Activated CD8-positive, alpha-beta T cell treated with anti-CD3 and anti-CD28 coated beads, Interleukin-2, amount 10 ng/mL, durations not matched to agents 7 days and 5 days (primary cell): ENCODE results near the gene COPB2. TPM values are rescaled to one million over a fixed set of nuclear protein-coding genes. Genes with fewer than 3 reads are reported as not detected.
"Not testable (repeated sequence)": the region's sequence is repeated elsewhere in the genome, so short reads cannot be mapped to it uniquely, and the experiment has no call there.

Experiments
- ATAC-seq: fragments of 150-1000 bp; cut with Tn5 transposase; one replicate; pipeline ENCODE4 v1.10.0; 2021; ENCODE audit warnings: moderate library complexity
- CTCF ChIA-PET: fragments of 350-600 bp; sonication (Branson Sonifier 250); formaldehyde crosslinking; loops from one replicate; lab custom pipeline; 2021; ENCODE audit warnings: antibody characterized with exemption; lab: Charles Lee
- POLR2A ChIA-PET: fragments of 350-600 bp; sonication (Branson Sonifier 250); formaldehyde crosslinking; loops from one replicate; lab custom pipeline; 2021; ENCODE audit warnings: antibody characterized with exemption; lab: Charles Lee
- DNase-seq: peaks from one replicate; pipeline ENCODE4 v3.0.0-alpha.2; 2020
- H3K27ac Mint-ChIP-seq: one replicate; pipeline ENCODE4 v1.8.0; 2021; ENCODE audit warnings: mild to moderate bottlenecking, mixed read lengths
- H3K27me3 Mint-ChIP-seq: one replicate; pipeline ENCODE4 v1.8.0; 2021; ENCODE audit warnings: low read depth, mixed read lengths
- H3K36me3 Mint-ChIP-seq: one replicate; pipeline ENCODE4 v1.8.0; 2021; ENCODE audit warnings: low read depth, mixed read lengths
- H3K4me1 Mint-ChIP-seq: one replicate; pipeline ENCODE4 v1.8.0; 2021; ENCODE audit warnings: low read depth, mixed read lengths
- H3K4me3 Mint-ChIP-seq: one replicate; pipeline ENCODE4 v1.8.0; 2021; ENCODE audit warnings: mild to moderate bottlenecking, mixed read lengths
- H3K9me3 Mint-ChIP-seq: one replicate; pipeline ENCODE4 v1.8.0; 2022; ENCODE audit warnings: mixed read lengths; ENCODE audit not compliant: insufficient read depth
- total RNA-seq, 2 experiments: library from RNA; stranded (reverse); gene quantifications; one replicate each; pipeline ENCODE4 v1.2.3, GENCODE V29; 2021

COPB2 gene
- total RNA-seq, 2 experiments from 2014 or later: 82.0 to 87.6 TPM

GRCh38 chr3:139416275-139416674 lies 26.8 kb upstream of the COPB2 start:
- Mint-ChIP-seq H3K27me3 (peaks cover 4% of the 10 kb centered on the region), H3K4me1 (no peaks in the 10 kb centered on the region), H3K27ac (no peak overlapping the region), H3K9me3 (peaks cover 9% of the 10 kb centered on the region), H3K36me3 (no peaks in the 10 kb centered on the region), H3K4me3 (no peak overlapping the region)
- no peak for DNase-seq
- no peak for ATAC-seq
- ChIA-PET POLR2A (no interaction called here), CTCF (interaction anchor here (1.0 to 1.3 kb wide), 2 partner anchors 8 to 11 kb away, joined by 3 to 4 read pairs; no protein-coding TSS in a partner anchor)

GRCh38 chr3:139414608-139415224 lies 25.3 kb upstream of the COPB2 start:
- no peak overlapping the region for H3K27ac Mint-ChIP-seq
- no peak for DNase-seq
- no peak overlapping the region for H3K4me3 Mint-ChIP-seq
- no peaks in the 10 kb centered on the region for H3K36me3 Mint-ChIP-seq
- CTCF ChIA-PET: no interaction called here
- peaks cover 4% of the 10 kb centered on the region for H3K27me3 Mint-ChIP-seq
- peaks cover 9% of the 10 kb centered on the region for H3K9me3 Mint-ChIP-seq
- ATAC-seq: no peak
- POLR2A ChIA-PET: no interaction called here
- H3K4me1 Mint-ChIP-seq: no peaks in the 10 kb centered on the region

- ATAC-seq, DNase-seq, POLR2A ChIA-PET, H3K27ac Mint-ChIP-seq, H3K36me3 Mint-ChIP-seq, CTCF ChIA-PET, H3K27me3 Mint-ChIP-seq, H3K4me3 Mint-ChIP-seq, H3K4me1 Mint-ChIP-seq: not testable (repeated sequence)
- H3K9me3 Mint-ChIP-seq: peaks cover 17% of the 10 kb centered on the region
Measured at GRCh38 chr3:139412891-139413290, 23.4 kb upstream of the COPB2 start.

- H3K27me3 Mint-ChIP-seq, CTCF ChIA-PET, H3K4me1 Mint-ChIP-seq, POLR2A ChIA-PET, H3K27ac Mint-ChIP-seq, H3K36me3 Mint-ChIP-seq, H3K4me3 Mint-ChIP-seq, ATAC-seq, DNase-seq: not testable (repeated sequence)
- peaks cover 15% of the 10 kb centered on the region for H3K9me3 Mint-ChIP-seq
Measured at GRCh38 chr3:139401155-139401554, 11.7 kb upstream of the COPB2 start.

DNA sequence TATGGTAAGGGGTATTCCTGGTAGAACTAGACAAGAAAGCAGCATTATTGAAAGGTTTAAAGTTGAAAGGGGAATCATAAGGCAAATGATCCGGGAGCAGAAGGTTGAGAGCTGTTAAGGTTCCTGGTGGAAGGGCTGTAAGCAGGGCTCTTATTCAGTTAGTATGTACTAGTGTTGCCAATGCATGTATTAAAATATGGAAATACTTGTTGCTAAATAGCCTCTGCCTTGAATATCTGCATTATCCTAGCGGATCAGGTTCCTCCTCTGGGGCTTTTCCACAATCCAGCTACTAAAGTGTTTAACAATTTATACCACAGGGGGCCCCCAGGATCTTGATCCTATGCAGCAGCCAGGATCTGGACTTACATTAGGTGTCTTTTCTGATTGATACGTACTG lies 7.3 kb upstream of the COPB2 start:
- no peaks in the 10 kb centered on the region for H3K27me3 Mint-ChIP-seq
- H3K36me3 Mint-ChIP-seq: no peaks in the 10 kb centered on the region
- POLR2A ChIA-PET: no interaction called here
- ATAC-seq (no peak), DNase-seq (no peak)
- no peak overlapping the region for H3K4me3 Mint-ChIP-seq
- H3K27ac Mint-ChIP-seq: no peak overlapping the region
- H3K4me1 Mint-ChIP-seq: peaks cover 10% of the 10 kb centered on the region
- peaks cover under 1% of the 10 kb centered on the region for H3K9me3 Mint-ChIP-seq
- CTCF ChIA-PET: no interaction called here

GRCh38 chr3:139394116-139394515 lies 4.7 kb upstream of the COPB2 start:
- H3K27ac Mint-ChIP-seq: no peak overlapping the region
- peaks cover 18% of the 10 kb centered on the region for H3K4me1 Mint-ChIP-seq
- DNase-seq: no peak
- no peaks in the 10 kb centered on the region for H3K9me3 Mint-ChIP-seq
- no peak overlapping the region for H3K4me3 Mint-ChIP-seq
- no peak for ATAC-seq
- no peaks in the 10 kb centered on the region for H3K27me3 Mint-ChIP-seq
- ChIA-PET POLR2A (no interaction called here), CTCF (interaction anchor here (1.2 kb wide), 1 partner anchor 11 kb away, joined by 3 read pairs; no protein-coding TSS in a partner anchor)
- H3K36me3 Mint-ChIP-seq: no peaks in the 10 kb centered on the region

DNA sequence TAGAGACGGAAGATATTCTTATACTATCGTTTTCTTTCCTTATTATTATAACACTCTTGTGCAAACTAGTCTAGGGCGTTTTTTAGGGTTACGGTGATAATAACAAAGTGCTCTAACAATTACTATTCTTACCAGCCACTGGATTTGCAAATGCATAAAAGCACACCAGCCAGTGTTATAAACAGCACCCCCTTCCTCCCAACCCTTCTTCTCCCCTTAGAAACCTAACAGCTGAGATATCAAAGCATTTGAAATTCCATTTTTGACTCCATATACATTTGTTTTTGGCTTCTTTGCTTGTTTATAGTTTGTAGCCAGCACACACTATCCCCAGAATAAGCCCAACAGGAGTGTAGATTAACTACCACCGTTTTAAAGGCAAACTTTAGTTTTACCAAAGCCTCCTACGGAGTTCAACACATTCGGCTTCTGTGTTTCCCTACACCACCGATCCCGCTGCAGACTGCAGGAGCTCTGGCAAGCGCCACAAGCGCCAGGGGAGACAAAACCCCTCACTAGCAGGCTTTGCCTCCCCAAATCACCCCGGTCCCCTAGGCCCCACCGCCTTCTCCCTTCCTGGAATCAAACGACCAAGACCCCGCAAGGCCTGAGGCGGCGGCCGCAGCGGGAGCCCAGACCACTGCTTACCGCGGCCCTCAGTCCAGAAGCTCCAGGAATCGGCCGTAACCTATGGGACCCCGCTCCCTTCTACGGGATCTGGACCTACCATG lies 461 bp downstream of the COPB2 start:
- H3K4me1 Mint-ChIP-seq: peaks cover 41% of the 10 kb centered on the region

GRCh38 chr3:139388077-139388476 lies 1.4 kb downstream of the COPB2 start:
- no peak for DNase-seq
- CTCF ChIA-PET: no interaction called here
- Mint-ChIP-seq H3K36me3 (peaks cover 7% of the 10 kb centered on the region), H3K4me1 (peaks cover 33% of the 10 kb centered on the region), H3K27ac (no peak overlapping the region), H3K9me3 (no peaks in the 10 kb centered on the region), H3K4me3 (peak overlapping the region; percentile 90), H3K27me3 (no peaks in the 10 kb centered on the region)
- ATAC-seq: no peak
- POLR2A ChIA-PET: no interaction called here

More for the DNA sequence above, 461 bp downstream of the COPB2 start:
- Mint-ChIP-seq H3K27ac (peak overlapping the region; percentile 93), H3K4me3 (peak overlapping the region; percentile 90), H3K27me3 (no peaks in the 10 kb centered on the region), H3K9me3 (no peaks in the 10 kb centered on the region), H3K36me3 (peaks cover 4% of the 10 kb centered on the region)
- DNase-seq (peak; percentile 49), ATAC-seq (peak; percentile 45)
- ChIA-PET POLR2A (interaction anchor here (1.0 to 1.8 kb wide), 3 partner anchors 9 to 453 kb away, joined by 3 to 14 read pairs (median 3); partner anchors contain the start of gene MRPS22), CTCF (interaction anchor here (0.9 to 1.6 kb wide), 5 partner anchors 10 to 277 kb away, joined by 3 to 6 read pairs (median 3); no protein-coding TSS in a partner anchor)

- H3K9me3 Mint-ChIP-seq, ATAC-seq, POLR2A ChIA-PET, H3K4me3 Mint-ChIP-seq, H3K27ac Mint-ChIP-seq, CTCF ChIA-PET, H3K27me3 Mint-ChIP-seq, DNase-seq: not testable (repeated sequence)
- H3K36me3 Mint-ChIP-seq: peaks cover 47% of the 10 kb centered on the region
- peaks cover 18% of the 10 kb centered on the region for H3K4me1 Mint-ChIP-seq
Measured at GRCh38 chr3:139382291-139382690, 7.2 kb downstream of the COPB2 start.

DNA sequence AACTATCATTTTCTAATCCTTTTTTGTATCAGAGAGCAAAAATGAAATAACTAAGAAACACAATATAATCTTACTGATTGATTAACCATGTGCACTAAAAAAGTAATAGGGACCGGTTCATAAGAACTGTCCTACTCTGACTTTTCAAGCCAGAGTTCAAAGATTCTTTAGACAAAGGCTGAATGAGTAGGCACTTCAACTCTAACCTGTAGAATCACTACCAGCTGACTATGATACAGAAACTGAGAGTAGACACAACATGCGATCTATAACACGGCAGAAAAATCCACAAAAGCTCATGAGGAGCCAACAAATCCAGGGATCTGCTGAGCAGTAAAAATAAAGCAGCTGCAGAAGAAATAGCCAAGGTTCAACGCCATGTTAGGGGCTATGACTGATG lies 8.9 kb downstream of the COPB2 start:
- Mint-ChIP-seq H3K27ac (no peak overlapping the region), H3K4me3 (no peak overlapping the region), H3K9me3 (no peaks in the 10 kb centered on the region), H3K4me1 (peaks cover 7% of the 10 kb centered on the region), H3K36me3 (peaks cover 51% of the 10 kb centered on the region), H3K27me3 (no peaks in the 10 kb centered on the region)
- ChIA-PET CTCF (no interaction called here), POLR2A (interaction anchor here (1.7 kb wide), 1 partner anchor 36 kb away, joined by 3 read pairs; the partner anchor contains the start of gene MRPS22)
- ATAC-seq (no peak), DNase-seq (no peak)

GRCh38 chr3:139378587-139379241 lies 10.7 kb downstream of the COPB2 start:
- Mint-ChIP-seq H3K4me3 (no peak overlapping the region), H3K4me1 (peaks cover 4% of the 10 kb centered on the region), H3K36me3 (peaks cover 59% of the 10 kb centered on the region), H3K27me3 (no peaks in the 10 kb centered on the region), H3K27ac (no peak overlapping the region), H3K9me3 (no peaks in the 10 kb centered on the region)
- ATAC-seq: no peak
- ChIA-PET CTCF (interaction anchor here (1.1 kb wide), 1 partner anchor 10 kb away, joined by 3 read pairs; no protein-coding TSS in a partner anchor), POLR2A (no interaction called here)
- no peak for DNase-seq

- Mint-ChIP-seq H3K9me3 (no peaks in the 10 kb centered on the region), H3K36me3 (peaks cover 66% of the 10 kb centered on the region), H3K4me3 (no peak overlapping the region), H3K4me1 (peaks cover 3% of the 10 kb centered on the region), H3K27ac (no peak overlapping the region), H3K27me3 (no peaks in the 10 kb centered on the region)
- POLR2A ChIA-PET: no interaction called here
- DNase-seq (no peak), ATAC-seq (no peak)
- CTCF ChIA-PET: no interaction called here
Measured at GRCh38 chr3:139377378-139377777, 12.1 kb downstream of the COPB2 start.
